WI38 (cell line): ENCODE measurements around the gene ANKRD29.

Experiments
- H3K4me3 ChIP-seq: 2 replicates; pipeline ENCODE4 v1.5.1; 2011; ENCODE audit warnings: low read depth, mild to moderate bottlenecking, control low read depth, low read length
- CTCF ChIP-seq: IDR thresholded peaks from 2 replicates; pipeline ENCODE4 v1.5.1; 2012; ENCODE audit warnings: low read depth, mild to moderate bottlenecking, control low read depth, low read length

Gene ANKRD29

DNA sequence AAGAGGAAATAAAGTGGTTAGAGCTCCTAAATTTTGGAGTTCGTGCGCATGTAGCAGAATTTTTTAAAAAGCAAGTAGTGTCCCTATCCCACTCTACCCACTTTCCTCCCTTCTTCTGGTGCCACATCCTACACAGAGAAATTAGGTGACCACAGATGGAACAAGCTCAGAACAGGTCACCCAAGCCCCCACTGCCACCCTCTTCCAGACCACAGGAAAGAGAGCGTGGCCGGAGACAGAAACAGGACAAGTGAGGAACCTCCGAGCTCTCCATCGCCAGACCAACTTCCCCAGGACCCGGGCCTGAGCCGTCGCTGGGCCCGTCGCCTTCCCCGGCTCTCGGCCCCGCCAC, 76.8 kb downstream of the ANKRD29 start:
- TF ChIP-seq CTCF = no peak
- peak overlapping the region; percentile 87 for H3K4me3 ChIP-seq

DNA sequence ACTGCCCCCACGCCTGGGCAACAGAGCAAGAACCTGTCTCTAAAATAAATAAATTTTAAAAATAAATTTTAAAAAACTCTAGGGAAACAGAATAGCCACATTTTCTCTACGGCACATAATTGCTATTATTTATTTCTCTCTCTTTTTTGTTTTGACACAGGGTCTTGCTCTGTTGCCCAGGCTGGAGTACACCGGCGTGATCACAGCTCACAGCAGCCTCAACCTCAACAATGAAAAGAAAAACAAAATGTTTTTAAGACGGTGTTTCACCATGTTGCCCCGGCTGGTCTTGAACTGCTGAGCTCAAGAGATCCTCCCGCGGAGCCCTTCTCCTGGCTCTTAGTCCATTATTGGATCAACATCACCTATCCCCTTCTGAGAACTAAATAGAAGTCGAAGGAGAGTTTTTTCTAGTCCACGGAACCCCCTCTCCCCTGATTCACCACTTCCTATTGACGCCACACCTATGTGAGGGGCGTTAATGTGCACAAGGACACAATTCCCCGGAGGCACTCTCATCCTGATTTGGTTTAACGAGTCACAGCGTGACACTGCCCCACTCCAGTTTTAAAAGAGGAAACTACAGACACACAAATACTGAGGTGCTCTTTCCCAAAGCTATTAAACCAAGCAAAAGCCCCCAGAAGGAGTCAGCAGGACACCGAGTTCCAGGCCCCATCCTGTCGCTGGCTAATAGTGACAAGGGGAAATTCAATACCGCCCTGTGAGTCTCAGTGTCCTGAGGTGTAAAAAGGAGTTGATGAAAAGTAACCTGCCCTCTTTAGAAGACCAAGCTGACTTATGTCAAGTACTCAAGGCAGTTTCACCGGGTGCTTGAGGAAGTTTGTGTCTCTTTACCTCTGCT, 77.5 kb downstream of the ANKRD29 start:
- H3K4me3 ChIP-seq = peak overlapping the region; percentile 87
- no peak for TF ChIP-seq CTCF

DNA sequence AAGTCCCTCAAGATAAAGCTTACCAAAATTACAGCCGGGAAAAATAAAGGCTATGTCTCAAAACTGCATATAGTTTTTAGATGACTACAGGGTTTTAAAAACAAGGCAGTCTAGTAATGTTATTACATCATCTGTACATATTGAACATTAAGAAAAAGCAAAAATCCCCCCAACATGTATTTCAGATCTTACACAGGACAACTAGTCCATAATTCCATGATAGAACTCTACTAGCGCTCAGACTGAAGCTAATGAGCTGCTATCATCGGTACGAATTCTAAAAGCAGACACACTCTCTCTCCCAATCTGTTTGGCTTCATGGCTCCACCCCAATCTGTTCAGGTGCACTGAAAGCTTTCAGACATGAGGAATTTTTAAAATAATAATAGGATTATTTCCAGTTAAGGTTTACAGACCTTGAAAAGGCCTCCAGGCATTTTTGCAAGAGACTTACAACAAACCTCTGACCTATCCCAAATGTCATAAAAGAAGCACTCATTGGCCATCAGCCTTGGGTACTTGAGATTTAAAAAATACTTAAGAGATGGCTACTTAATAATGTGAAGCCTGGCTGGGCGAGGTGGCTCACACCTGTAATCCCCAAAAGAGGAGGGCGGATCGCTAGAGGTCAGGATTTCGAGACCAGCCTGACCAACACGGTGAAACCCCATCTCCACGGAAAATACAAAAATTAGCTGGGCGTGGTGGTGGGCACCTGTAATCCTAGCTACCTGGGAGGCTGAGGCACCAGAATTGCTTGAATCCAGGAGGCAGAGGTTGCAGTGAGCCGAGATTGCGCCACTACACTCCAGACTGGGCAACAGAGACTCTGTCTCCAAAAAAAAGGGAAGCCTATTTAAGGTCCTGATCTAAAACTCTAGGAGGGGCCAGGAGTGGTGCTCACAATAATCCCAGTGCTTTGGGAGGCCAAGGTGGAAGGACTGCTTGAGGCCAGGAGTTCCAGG, 78.4 kb downstream of the ANKRD29 start:
- no peak for TF ChIP-seq CTCF

DNA sequence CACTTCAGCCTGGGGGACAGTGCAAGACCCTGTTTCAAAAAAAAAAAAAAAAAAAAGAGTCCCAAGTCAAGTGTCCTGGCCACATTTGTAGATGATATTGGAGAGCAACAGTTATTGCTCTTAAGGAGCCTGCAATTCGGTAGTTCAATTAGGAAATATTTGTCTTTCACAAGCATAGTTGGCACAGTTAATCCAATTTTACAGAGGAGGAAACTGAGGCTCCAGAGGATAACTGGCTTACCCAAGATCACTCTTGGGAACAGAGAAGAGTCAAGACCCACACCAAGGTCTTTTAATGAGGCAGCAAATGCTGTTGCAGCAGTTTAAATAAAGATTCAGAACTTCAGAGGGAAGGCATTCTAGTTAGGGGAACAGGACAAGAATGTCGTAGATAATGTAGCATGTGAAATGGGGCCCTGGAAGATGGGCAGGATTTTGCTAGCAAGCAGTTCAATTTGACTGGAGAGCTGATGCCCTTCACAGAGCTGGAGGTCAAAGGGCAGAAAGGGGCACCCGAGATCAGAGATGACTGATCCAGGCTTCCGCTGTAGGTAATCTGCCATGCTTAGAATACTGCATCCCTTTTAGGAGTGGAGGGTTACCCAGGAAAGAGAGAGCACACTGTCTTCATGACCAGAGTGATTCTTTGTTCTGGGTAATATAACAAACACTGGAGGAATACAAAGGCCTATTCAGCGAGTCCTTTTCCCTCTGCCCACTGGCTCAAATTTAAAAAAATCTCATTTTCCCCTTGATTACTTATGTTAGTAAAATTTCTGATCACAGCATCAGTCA, 79.4 kb downstream of the ANKRD29 start:
- no peak overlapping the region for H3K4me3 ChIP-seq
- no peak for TF ChIP-seq CTCF

More for the DNA sequence above, 78.4 kb downstream of the ANKRD29 start:
- H3K4me3 ChIP-seq = no peak overlapping the region

DNA sequence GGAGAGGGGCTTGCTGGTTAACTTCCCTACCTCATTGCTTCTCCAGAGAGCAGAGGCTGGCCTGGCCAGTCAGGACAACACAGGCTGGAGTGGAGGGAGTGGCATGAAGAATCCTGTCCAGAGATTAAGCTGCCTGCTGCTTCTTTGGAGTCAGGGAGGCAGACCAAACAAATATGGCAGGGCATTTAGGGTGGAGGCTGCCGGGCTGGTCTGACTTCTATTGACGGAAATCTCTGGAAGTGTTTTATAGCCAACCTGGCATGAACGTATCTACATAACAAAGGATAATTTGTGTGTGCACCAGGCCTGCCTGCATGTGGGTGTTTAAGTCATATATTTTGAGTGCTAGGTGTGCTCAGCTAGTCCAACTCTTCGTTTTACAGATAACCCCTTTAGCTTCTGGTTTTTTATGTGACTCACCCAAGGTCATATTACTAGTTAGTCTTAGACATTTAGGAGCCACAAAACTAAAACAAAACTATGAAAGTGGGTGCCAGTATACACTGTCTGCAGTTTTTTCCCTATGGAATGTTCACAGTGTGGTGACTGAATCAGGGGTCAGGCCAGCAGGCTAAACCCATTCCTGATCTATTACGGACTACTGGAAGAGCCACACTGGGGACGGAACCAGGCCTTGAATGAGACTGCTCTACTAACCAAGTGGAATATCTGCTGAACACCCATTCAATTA, 81.9 kb downstream of the ANKRD29 start:
- no peak for TF ChIP-seq CTCF
- no peak overlapping the region for H3K4me3 ChIP-seq

DNA sequence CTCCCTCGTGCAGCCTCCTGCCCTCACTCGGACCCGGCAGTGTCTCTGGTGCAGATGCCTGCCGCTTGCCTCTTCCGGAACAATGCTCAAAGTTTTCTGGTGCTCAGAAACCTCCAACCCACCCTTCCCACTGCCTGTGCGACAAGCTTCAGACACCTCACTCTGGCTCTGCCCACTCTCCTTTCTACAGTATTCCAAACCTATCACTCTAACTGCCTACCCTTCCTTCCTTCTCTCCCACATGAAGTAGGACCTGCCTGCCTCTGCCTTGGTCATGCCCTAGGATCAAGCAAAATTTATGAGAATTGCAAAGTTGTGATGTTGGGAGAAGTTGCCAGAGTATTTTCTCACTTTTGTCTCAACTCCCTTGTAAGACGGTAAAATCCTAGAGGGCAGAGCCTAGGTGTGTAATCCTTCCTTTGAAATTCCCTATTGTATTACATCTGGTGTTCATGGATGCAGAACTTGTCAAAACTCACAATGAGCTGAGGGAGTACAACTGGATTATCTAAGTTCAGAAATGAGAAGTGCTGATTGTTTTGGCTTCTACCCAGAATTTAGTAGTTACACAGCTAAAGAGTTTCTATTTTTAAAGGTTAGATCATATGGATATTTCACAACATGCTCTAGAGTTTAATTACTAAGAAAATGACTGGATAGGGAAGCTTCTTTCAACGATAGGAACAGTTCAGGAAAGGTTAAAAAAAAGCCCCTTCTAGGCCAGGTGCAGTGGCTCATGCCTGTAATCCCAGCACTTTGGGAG, 83.6 kb downstream of the ANKRD29 start:
- no peak overlapping the region for H3K4me3 ChIP-seq
- TF ChIP-seq CTCF = no peak
